ENCODE measurements around the gene KLHL21. TPM values are rescaled to one million over a fixed set of nuclear protein-coding genes. Genes with fewer than 3 reads are reported as not detected.

The KLHL21 gene
- total and polyA plus RNA-seq, 2 donors (not counting 1 experiment from before 2014, with no cell fraction given): 14.4 to 29.9 TPM

Small RNAs within 50 kb of the gene (small RNA-seq; reads per million reads assigned to genes)
- gene RNU6-731P (ENCODE audit: insufficient read length, low read depth, low replicate concordance): not detected

Other genes with a start within 250 kb of the KLHL21 start
- 4.0 and 4.2 TPM in 2 replicates for gene ACOT7, start 209.1 kb downstream of the KLHL21 start, total RNA-seq
- 4.5 and 4.6 TPM in 2 replicates for gene ACOT7, start 209.1 kb downstream of the KLHL21 start, polyA plus RNA-seq
- not detected in 2 replicates for gene HES2, start 182.9 kb downstream of the KLHL21 start, total RNA-seq
- gene HES2, start 182.9 kb downstream of the KLHL21 start, polyA plus RNA-seq: not detected in 2 replicates
- 0.25 TPM in 1 of 2 replicates, not detected in the other for gene ESPN, start 178.1 kb downstream of the KLHL21 start, total RNA-seq
- 0.07 and 0.19 TPM in 2 replicates for gene ESPN, start 178.1 kb downstream of the KLHL21 start, polyA plus RNA-seq
- 2.6 and 2.7 TPM in 2 replicates for gene TNFRSF25, start 136.7 kb downstream of the KLHL21 start, total RNA-seq
- gene TNFRSF25, start 136.7 kb downstream of the KLHL21 start, polyA plus RNA-seq: 7.1 and 16.1 TPM in 2 replicates
- gene PLEKHG5, start 111.2 kb downstream of the KLHL21 start, total RNA-seq: 0.20 and 0.49 TPM in 2 replicates
- 0.13 TPM in 1 of 2 replicates, not detected in the other for gene PLEKHG5, start 111.2 kb downstream of the KLHL21 start, polyA plus RNA-seq
- gene NOL9, start 48.4 kb downstream of the KLHL21 start, total RNA-seq: 49.5 and 56.7 TPM in 2 replicates
- gene NOL9, start 48.4 kb downstream of the KLHL21 start, polyA plus RNA-seq: 23.8 and 35.6 TPM in 2 replicates
- gene TAS1R1, start 47.6 kb downstream of the KLHL21 start, total RNA-seq: not detected in 2 replicates
- gene TAS1R1, start 47.6 kb downstream of the KLHL21 start, polyA plus RNA-seq: 0.09 TPM in 1 of 2 replicates, not detected in the other
- 65.6 and 79.0 TPM in 2 replicates for gene ZBTB48, start 22.9 kb downstream of the KLHL21 start, total RNA-seq
- gene ZBTB48, start 22.9 kb downstream of the KLHL21 start, polyA plus RNA-seq: 100 and 103 TPM in 2 replicates
- 10.6 and 11.0 TPM in 2 replicates for gene PHF13, start 10.9 kb upstream of the KLHL21 start, total RNA-seq
- gene PHF13, start 10.9 kb upstream of the KLHL21 start, polyA plus RNA-seq: 5.2 and 5.3 TPM in 2 replicates
- 24.6 and 30.4 TPM in 2 replicates for gene THAP3, start 22.0 kb upstream of the KLHL21 start, total RNA-seq
- 20.2 and 23.9 TPM in 2 replicates for gene THAP3, start 22.0 kb upstream of the KLHL21 start, polyA plus RNA-seq
- gene DNAJC11, start 98.9 kb upstream of the KLHL21 start, total RNA-seq: 51.6 and 57.2 TPM in 2 replicates
- 29.2 and 37.9 TPM in 2 replicates for gene DNAJC11, start 98.9 kb upstream of the KLHL21 start, polyA plus RNA-seq
- 45.7 and 48.3 TPM in 2 replicates for gene CAMTA1, start 182.6 kb upstream of the KLHL21 start, total RNA-seq
- gene CAMTA1, start 182.6 kb upstream of the KLHL21 start, polyA plus RNA-seq: 42.2 and 56.8 TPM in 2 replicates

Data from B cell (primary cell).